HepG2 (cell line): Measurements from ENCODE around the gene MED12L. TPM values are rescaled to one million over a fixed set of nuclear protein-coding genes. Genes with fewer than 3 reads are reported as not detected.

Experiments used
- ATAC-seq: fragments of 200-7000 bp; cut with Tn5 transposase; 3 replicates; pipeline ENCODE4 v1.9.1; 2020; ENCODE audit warnings: mild to moderate bottlenecking, moderate library complexity
- BruUV-seq: library from RNA; stranded (reverse); fragments of 400-500 nt; replicated peaks from 2 replicates; lab custom pipeline; 2021; lab: Mats Ljungman, UMichigan
- CTCF ChIA-PET: fragments of 300-600 bp; formaldehyde crosslinking; extraction: SDS; loops from one replicate; lab custom pipeline; 2021; ENCODE audit warnings: low total read pairs, inconsistent platforms, low intra/inter-chr PET ratio; lab: Yijun Ruan, JAX
- POLR2A ChIA-PET: fragments of 350-600 bp; sonication (Branson Sonifier 250); formaldehyde crosslinking; loops from one replicate; lab custom pipeline; 2020; ENCODE audit warnings: antibody characterized with exemption, inconsistent platforms; lab: Yijun Ruan, JAX
- DNase-seq: peaks from one replicate; pipeline ENCODE4 v3.0.0-alpha.2; 2015; ENCODE audit warnings: low spot score
- FAIRE-seq: peaks from 3 replicates; lab custom pipeline; 2011; peaks lifted over from hg19 to GRCh38; lab: Jason Lieb, UNC
- H2AFZ ChIP-seq: one replicate; pipeline ENCODE4 v1.6.1; 2011; ENCODE audit warnings: low read length, inconsistent platforms
- H3K27ac ChIP-seq: fragments of 300-600 bp; 3 replicates; pipeline ENCODE4 v1.8.0; 2011; ENCODE audit warnings: mixed run types, mild to moderate bottlenecking, mixed read lengths, low read length, inconsistent platforms; ENCODE audit not compliant: insufficient read depth; ENCODE audit errors: extremely low read length
- H3K27me3 ChIP-seq, 2 experiments: fragments of 200-600 bp in 1 of 2; 2 replicates in 1 of 2; 3 replicates in 1 of 2; pipeline versions ENCODE4 v1.6.0 to v1.8.0; 2011; ENCODE audit warnings: low read length in 2 of 2, mild to moderate bottlenecking in 2 of 2, moderate library complexity in 2 of 2, inconsistent platforms in 1 of 2; ENCODE audit not compliant: insufficient read depth in 2 of 2, control insufficient read depth in 1 of 2
- H3K36me3 ChIP-seq, 2 experiments: fragments of 200-600 bp in 1 of 2; replicated peaks in 1 of 2; 2 replicates in 1 of 2; 3 replicates in 1 of 2; pipeline versions ENCODE4 v1.5.1 to v1.8.0; 2011; ENCODE audit warnings: low read length in 2 of 2, inconsistent platforms in 1 of 2; ENCODE audit not compliant: insufficient read depth in 2 of 2, control insufficient read depth in 1 of 2
- H3K4me1 ChIP-seq: 2 replicates; pipeline ENCODE4 v1.5.1; 2012; ENCODE audit warnings: low read length, inconsistent platforms; ENCODE audit not compliant: insufficient read depth
- H3K4me2 ChIP-seq: 2 replicates; pipeline ENCODE4 v1.6.0; 2011; ENCODE audit warnings: low read depth, low read length, inconsistent platforms
- H3K4me3 ChIP-seq, 3 experiments: fragments of 200-600 bp in 1 of 3; sonication (generic), shearing (Covaris generic) in 1 of 3; replicated peaks in 1 of 3; 2 replicates each; pipeline ENCODE4 v1.5.1; 2011 to 2016; ENCODE audit warnings: low read length in 3 of 3, inconsistent platforms in 2 of 3, low read depth in 2 of 3, mild to moderate bottlenecking in 2 of 3, control low read depth in 1 of 3, mixed read lengths in 1 of 3; ENCODE audit not compliant: insufficient read depth in 1 of 3
- H3K79me2 ChIP-seq: one replicate; pipeline ENCODE4 v1.6.1; 2011; ENCODE audit warnings: low read length, inconsistent platforms; ENCODE audit not compliant: insufficient read depth
- H3K9ac ChIP-seq: 2 replicates; pipeline ENCODE4 v1.6.0; 2011; ENCODE audit warnings: mild to moderate bottlenecking, low read depth, low read length, inconsistent platforms; ENCODE audit not compliant: insufficient read depth
- H3K9me3 ChIP-seq: 2 replicates; pipeline ENCODE4 v1.5.1; 2012; ENCODE audit warnings: mild to moderate bottlenecking, low read length
- H4K20me1 ChIP-seq: 2 replicates; pipeline ENCODE4 v1.6.0; 2011; ENCODE audit warnings: inconsistent platforms, mild to moderate bottlenecking, low read length, moderate library complexity; ENCODE audit not compliant: insufficient read depth
- ARID5B ChIP-seq: IDR thresholded peaks from 2 replicates; pipeline ENCODE4 v1.4.0; 2020; ENCODE audit warnings: mild to moderate bottlenecking, missing genetic modification reagents
- ESRRA ChIP-seq: sonication (generic); formaldehyde crosslinking; IDR thresholded peaks from 2 replicates; pipeline ENCODE4 v1.5.1; 2020; ENCODE audit warnings: mild to moderate bottlenecking, low read depth, missing genetic modification reagents
- ETV5 ChIP-seq: IDR thresholded peaks from 2 replicates; pipeline ENCODE4 v1.6.1; 2018; ENCODE audit warnings: missing biosample characterization, missing genetic modification reagents, inconsistent platforms, borderline replicate concordance
- FOXA1 ChIP-seq, 2 experiments: fragments of 450-650 bp in 1 of 2; sonication (generic) in 1 of 2; formaldehyde crosslinking in 1 of 2; IDR thresholded peaks; 2 replicates each; pipeline versions ENCODE4 v1.4.0 to v1.6.1; 2016 to 2020; ENCODE audit warnings: missing genetic modification reagents in 1 of 2
- HMGXB4 ChIP-seq, 2 experiments: sonication (generic) in 1 of 2; formaldehyde crosslinking in 1 of 2; IDR thresholded peaks; 2 replicates each; pipeline versions ENCODE4 v1.4.0 to v1.6.1; 2018 to 2020; ENCODE audit warnings: missing genetic modification reagents in 2 of 2, borderline replicate concordance in 1 of 2, low read depth in 1 of 2, mild to moderate bottlenecking in 1 of 2, missing biosample characterization in 1 of 2
- ZKSCAN8 ChIP-seq: IDR thresholded peaks from 2 replicates; pipeline ENCODE4 v1.6.1; 2016; ENCODE audit warnings: borderline replicate concordance, missing genetic modification reagents, missing compliant biosample characterization
- ZNF335 ChIP-seq: sonication (generic); formaldehyde crosslinking; IDR thresholded peaks from 2 replicates; pipeline ENCODE4 v1.4.0; 2020; ENCODE audit warnings: missing genetic modification reagents
- ZNF44 ChIP-seq: sonication (generic); formaldehyde crosslinking; IDR thresholded peaks from 2 replicates; pipeline ENCODE4 v1.5.1; 2020; ENCODE audit warnings: mild to moderate bottlenecking, missing genetic modification reagents
- ZNF879 ChIP-seq: sonication (generic); formaldehyde crosslinking; IDR thresholded peaks from 2 replicates; pipeline ENCODE4 v1.8.1; 2023; ENCODE audit warnings: missing genetic modification reagents
- WGBS: methylation state at CpG from one replicate; pipeline ENCODE4 v1.1.6; 2017; ENCODE audit warnings: low lambda C conversion rate; 5-methylcytosine and 5-hydroxymethylcytosine counted together
- in situ Hi-C: cut with HindIII; loops from 2 replicates; pipeline ENCODE4 v1.10.0; 2017; ENCODE audit warnings: low pct_unique_long_range_greater_than_20kb; ENCODE audit not compliant: extremely low pct_ligation_motif_present
- intact Hi-C: fragments of 100-400 bp; cut with micrococcal nuclease; formaldehyde crosslinking; loops from one replicate; pipeline ENCODE4 v1.10.0; 2022; ENCODE audit not compliant: unreplicated experiment
- polyA plus RNA-seq, 8 experiments: library from polyadenylated mRNA; depleted of rRNA in 3 of 8; stranded (reverse) in 7 of 8; unstranded in 1 of 8; fragments of >200 nt; fragmentation: Illumina TruSeq in 4 of 8; extraction: Trizol in 4 of 8; gene quantifications; 2 replicates each; pipeline versions ENCODE4 v1.2.1 to v1.2.3, GENCODE V29; 2011 to 2016; ENCODE audit warnings: low read depth in 4 of 8, missing spikeins in 1 of 8, mixed read lengths in 1 of 8; ENCODE audit not compliant: insufficient read depth in 1 of 8
- total RNA-seq, 5 experiments: library from RNA; depleted of rRNA; stranded (reverse); fragments of >200 nt; fragmentation: Illumina TruSeq; extraction: Trizol; gene quantifications; 2 replicates each; pipeline ENCODE4 v1.2.3, GENCODE V29; 2016; ENCODE audit warnings: low read depth in 1 of 5

The MED12L gene
- total and polyA plus RNA-seq, 2 of the 13 experiments (the other 11 are each of a cell fraction or from before 2014, with no cell fraction given), result 0.07 to 0.64 TPM

GRCh38 chr3:151428386-151428785 lies 342.9 kb downstream of the MED12L start (continued):
- TF ChIP-seq ETV5 (CRISPR knock-in tag) (no peak), ZNF44 (CRISPR knock-in tag) (no peak), FOXA1 (IDR thresholded peaks at IDR 0.05) (no peak), FOXA1 (CRISPR knock-in tag; IDR thresholded peaks at IDR 0.05) (no peak), ESRRA (CRISPR knock-in tag) (no peak)

- Histone ChIP-seq H4K20me1 (no peaks in the 10 kb centered on the region), H3K79me2 (no peaks in the 10 kb centered on the region), H3K4me3 (no peak overlapping the region), H2AFZ (no peak overlapping the region), H3K4me2 (no peak overlapping the region), H3K9ac (no peak overlapping the region), H3K27me3 (no peaks in the 10 kb centered on the region; a peak in 1 of 5 replicates), H3K27ac (no peak overlapping the region), H3K36me3 (no peaks in the 10 kb centered on the region), H3K4me1 (no peaks in the 10 kb centered on the region), H3K9me3 (no peaks in the 10 kb centered on the region)
- POLR2A ChIA-PET, result no interaction called here
- no peak for FAIRE-seq
- WGBS, result 13% methylated on average over 5 of the region's 5 CpGs
- no TSS peak for BruUV-seq
- intact Hi-C loops (no loop called here), in situ Hi-C loops (no loop called here)
- CTCF ChIA-PET, result no interaction called here
- no peak for DNase-seq
- ATAC-seq, result no peak
- TF ChIP-seq ZKSCAN8 (CRISPR knock-in tag), result no peak
- no peak for TF ChIP-seq HMGXB4 (CRISPR knock-in tag; IDR thresholded peaks at IDR 0.05; ENCODE audit: borderline replicate concordance in 1 of 2, low read depth in 1 of 2)
- no peak for TF ChIP-seq ARID5B
- no peak for TF ChIP-seq ZNF879 (CRISPR knock-in tag)
- TF ChIP-seq ZNF335 (CRISPR knock-in tag), result no peak
Observed at GRCh38 chr3:151430821-151431484, 345.5 kb downstream of the MED12L start.
